ENCODE data around the gene DNAJB9.

DNAJB9 gene

GRCh38 chr7:108598153-108598552 is 28.5 kb downstream of the DNAJB9 start:
- TF ChIP-seq, protein P1, sequence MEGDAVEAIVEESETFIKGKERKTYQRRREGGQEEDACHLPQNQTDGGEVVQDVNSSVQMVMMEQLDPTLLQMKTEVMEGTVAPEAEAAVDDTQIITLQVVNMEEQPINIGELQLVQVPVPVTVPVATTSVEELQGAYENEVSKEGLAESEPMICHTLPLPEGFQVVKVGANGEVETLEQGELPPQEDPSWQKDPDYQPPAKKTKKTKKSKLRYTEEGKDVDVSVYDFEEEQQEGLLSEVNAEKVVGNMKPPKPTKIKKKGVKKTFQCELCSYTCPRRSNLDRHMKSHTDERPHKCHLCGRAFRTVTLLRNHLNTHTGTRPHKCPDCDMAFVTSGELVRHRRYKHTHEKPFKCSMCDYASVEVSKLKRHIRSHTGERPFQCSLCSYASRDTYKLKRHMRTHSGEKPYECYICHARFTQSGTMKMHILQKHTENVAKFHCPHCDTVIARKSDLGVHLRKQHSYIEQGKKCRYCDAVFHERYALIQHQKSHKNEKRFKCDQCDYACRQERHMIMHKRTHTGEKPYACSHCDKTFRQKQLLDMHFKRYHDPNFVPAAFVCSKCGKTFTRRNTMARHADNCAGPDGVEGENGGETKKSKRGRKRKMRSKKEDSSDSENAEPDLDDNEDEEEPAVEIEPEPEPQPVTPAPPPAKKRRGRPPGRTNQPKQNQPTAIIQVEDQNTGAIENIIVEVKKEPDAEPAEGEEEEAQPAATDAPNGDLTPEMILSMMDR (conservative IDR thresholded peaks at IDR 0.05; ENCODE audit: low read length) = no peak
- no peak overlapping the region for H3K4me3 ChIP-seq (ENCODE audit: low read length)
- DNase-seq (ENCODE audit: low read depth) = no peak

- no peak for DNase-seq (ENCODE audit: low read depth)
- TF ChIP-seq, protein P1 (conservative IDR thresholded peaks at IDR 0.05; ENCODE audit: low read length) = no peak
Measured at GRCh38 chr7:108598914-108599580, 29.4 kb downstream of the DNAJB9 start.

DNA sequence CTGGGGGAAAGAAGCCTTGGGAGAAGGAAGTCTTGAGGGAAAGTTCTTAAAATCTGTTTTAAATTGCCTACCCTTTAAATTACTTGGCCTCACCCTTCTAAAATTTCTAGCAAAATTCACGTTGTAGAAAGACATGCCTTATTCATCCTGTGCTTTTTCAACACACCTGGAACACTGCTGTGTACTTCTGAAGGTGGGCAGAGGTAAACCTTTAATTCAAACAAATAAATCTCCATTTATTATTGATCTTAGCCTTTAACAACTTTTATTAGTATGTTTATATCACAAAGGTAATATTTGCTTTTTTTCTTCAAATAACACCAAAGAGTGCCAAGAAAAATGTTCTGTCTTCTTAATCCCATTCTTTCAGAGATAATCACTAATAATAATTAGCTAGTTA is 30.7 kb downstream of the DNAJB9 start:
- no peak for DNase-seq (ENCODE audit: low read depth)
- TF ChIP-seq, protein P1 (conservative IDR thresholded peaks at IDR 0.05; ENCODE audit: low read length) = no peak
- H3K4me3 ChIP-seq (ENCODE audit: low read length) = no peak overlapping the region

More at GRCh38 chr7:108598914-108599580, 29.4 kb downstream of the DNAJB9 start:
- no peak overlapping the region for H3K4me3 ChIP-seq (ENCODE audit: low read length)

GRCh38 chr7:108603656-108604306 is 34.1 kb downstream of the DNAJB9 start:
- H3K4me3 ChIP-seq (ENCODE audit: low read length) = no peak overlapping the region
- TF ChIP-seq, protein P1 (conservative IDR thresholded peaks at IDR 0.05; ENCODE audit: low read length) = no peak
- no peak for DNase-seq (ENCODE audit: low read depth)

DNA sequence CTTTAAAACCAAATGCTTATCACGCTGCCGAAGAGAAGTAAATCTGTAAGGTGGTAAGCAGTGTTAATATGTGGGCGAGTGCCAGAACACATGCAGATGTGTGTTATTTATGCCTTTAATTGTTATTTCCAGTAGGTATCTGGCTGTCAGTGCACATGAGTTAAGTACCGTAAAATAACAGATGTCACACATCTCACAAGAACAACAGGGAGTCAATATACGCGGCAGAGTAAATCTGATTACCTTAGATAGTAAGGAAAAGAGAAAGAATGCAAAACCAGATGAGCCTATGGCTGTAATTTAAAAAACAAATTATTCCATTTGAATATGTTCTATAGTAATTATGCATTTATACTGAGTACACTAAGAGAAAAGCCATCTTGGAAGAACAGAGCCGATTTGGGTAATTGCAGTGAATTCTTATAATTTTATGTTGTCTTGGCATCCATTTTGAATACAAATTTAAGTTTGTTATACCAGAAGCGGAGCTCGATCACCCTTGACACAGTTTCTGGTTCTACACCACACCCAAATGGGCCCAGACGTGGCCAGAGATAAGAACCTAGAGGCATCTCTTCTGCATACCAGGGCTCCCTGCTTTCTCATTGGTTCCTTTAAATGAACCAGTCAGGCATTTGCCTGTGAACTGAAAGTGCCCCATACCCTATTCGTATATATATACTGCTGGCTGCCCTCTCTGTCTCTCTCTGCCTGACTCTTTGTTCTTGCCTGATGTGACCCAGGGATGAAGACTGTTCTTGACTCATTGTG is 34.8 kb downstream of the DNAJB9 start:
- H3K4me3 ChIP-seq (ENCODE audit: low read length) = no peak overlapping the region

GRCh38 chr7:108605559-108606201 is 36.0 kb downstream of the DNAJB9 start:
- DNase-seq (ENCODE audit: low read depth) = no peak
- TF ChIP-seq, protein P1 (conservative IDR thresholded peaks at IDR 0.05; ENCODE audit: low read length) = no peak
- no peak overlapping the region for H3K4me3 ChIP-seq (ENCODE audit: low read length)

More for the DNA sequence above, 34.8 kb downstream of the DNAJB9 start:
- TF ChIP-seq, protein P1 (conservative IDR thresholded peaks at IDR 0.05; ENCODE audit: low read length) = no peak
- no peak for DNase-seq (ENCODE audit: low read depth)
